ENCODE results near the gene GRPEL1.

GRPEL1 gene

GRCh38 chr4:7051144-7051495 is 16.7 kb downstream of the GRPEL1 start:
- no peak for DNase-seq (ENCODE audit: low spot score)
- Mint-ChIP-seq H3K4me1 (ENCODE audit: low read depth) (peaks cover 24% of the 10 kb centered on the region), H3K36me3 (ENCODE audit: low read depth) (peaks cover 14% of the 10 kb centered on the region), H3K27ac (no peak overlapping the region), H3K4me3 (no peak overlapping the region), H3K27me3 (ENCODE audit: low read depth) (no peaks in the 10 kb centered on the region), H3K9me3 (no peaks in the 10 kb centered on the region)

- Mint-ChIP-seq H3K4me3 (no peak overlapping the region), H3K36me3 (ENCODE audit: low read depth) (peaks cover 13% of the 10 kb centered on the region), H3K9me3 (no peaks in the 10 kb centered on the region), H3K27ac (no peak overlapping the region), H3K27me3 (ENCODE audit: low read depth) (no peaks in the 10 kb centered on the region), H3K4me1 (ENCODE audit: low read depth) (peaks cover 26% of the 10 kb centered on the region)
- no peak for DNase-seq (ENCODE audit: low spot score)
Measured at GRCh38 chr4:7050481-7051143, 17.3 kb downstream of the GRPEL1 start.

- Mint-ChIP-seq H3K4me1 (ENCODE audit: low read depth) (peaks cover 35% of the 10 kb centered on the region), H3K27ac (no peak overlapping the region), H3K27me3 (ENCODE audit: low read depth) (no peaks in the 10 kb centered on the region)
Measured at GRCh38 chr4:7049739-7050138, 18.1 kb downstream of the GRPEL1 start.

GRCh38 chr4:7049295-7049694 is 18.6 kb downstream of the GRPEL1 start:
- Mint-ChIP-seq H3K9me3 (no peaks in the 10 kb centered on the region), H3K36me3 (ENCODE audit: low read depth) (peaks cover 16% of the 10 kb centered on the region), H3K4me1 (ENCODE audit: low read depth) (peaks cover 37% of the 10 kb centered on the region), H3K27ac (no peak overlapping the region), H3K27me3 (ENCODE audit: low read depth) (no peaks in the 10 kb centered on the region), H3K4me3 (no peak overlapping the region)
- no peak for DNase-seq (ENCODE audit: low spot score)

More at GRCh38 chr4:7049739-7050138, 18.1 kb downstream of the GRPEL1 start:
- Mint-ChIP-seq H3K36me3 (ENCODE audit: low read depth) (peaks cover 18% of the 10 kb centered on the region), H3K9me3 (no peaks in the 10 kb centered on the region), H3K4me3 (no peak overlapping the region)
- DNase-seq (ENCODE audit: low spot score) = no peak

- Mint-ChIP-seq H3K27me3 (ENCODE audit: low read depth) (no peaks in the 10 kb centered on the region), H3K27ac (no peak overlapping the region), H3K36me3 (ENCODE audit: low read depth) (peaks cover 9% of the 10 kb centered on the region), H3K4me3 (no peak overlapping the region), H3K9me3 (no peaks in the 10 kb centered on the region), H3K4me1 (ENCODE audit: low read depth) (peaks cover 36% of the 10 kb centered on the region)
- no peak for DNase-seq (ENCODE audit: low spot score)
Measured at GRCh38 chr4:7048642-7049041, 19.2 kb downstream of the GRPEL1 start.

GRCh38 chr4:7046971-7047370 is 20.9 kb downstream of the GRPEL1 start:
- H3K9me3 Mint-ChIP-seq = no peaks in the 10 kb centered on the region
- H3K4me1 Mint-ChIP-seq (ENCODE audit: low read depth) = peaks cover 32% of the 10 kb centered on the region
- no peak overlapping the region for H3K4me3 Mint-ChIP-seq
- H3K27ac Mint-ChIP-seq = no peak overlapping the region
- DNase-seq (ENCODE audit: low spot score) = no peak
- peaks cover 6% of the 10 kb centered on the region for H3K27me3 Mint-ChIP-seq (ENCODE audit: low read depth)
- H3K36me3 Mint-ChIP-seq (ENCODE audit: low read depth) = peaks cover 9% of the 10 kb centered on the region

- Mint-ChIP-seq H3K36me3 (ENCODE audit: low read depth) (peaks cover 9% of the 10 kb centered on the region), H3K27me3 (ENCODE audit: low read depth) (peaks cover 9% of the 10 kb centered on the region), H3K9me3 (no peaks in the 10 kb centered on the region), H3K27ac (no peak overlapping the region), H3K4me3 (no peak overlapping the region), H3K4me1 (ENCODE audit: low read depth) (peaks cover 35% of the 10 kb centered on the region)
- no peak for DNase-seq (ENCODE audit: low spot score)
Measured at GRCh38 chr4:7045961-7046921, 21.6 kb downstream of the GRPEL1 start.

GRCh38 chr4:7045553-7045952 is 22.3 kb downstream of the GRPEL1 start:
- H3K27me3 Mint-ChIP-seq (ENCODE audit: low read depth) = peaks cover 9% of the 10 kb centered on the region
- no peak overlapping the region for H3K27ac Mint-ChIP-seq
- H3K4me1 Mint-ChIP-seq (ENCODE audit: low read depth) = peaks cover 35% of the 10 kb centered on the region
- H3K36me3 Mint-ChIP-seq (ENCODE audit: low read depth) = peaks cover 9% of the 10 kb centered on the region
- H3K9me3 Mint-ChIP-seq = no peaks in the 10 kb centered on the region
- peak overlapping the region; percentile 92 for H3K4me3 Mint-ChIP-seq
- no peak for DNase-seq (ENCODE audit: low spot score)

GRCh38 chr4:7044137-7044930 is 23.5 kb downstream of the GRPEL1 start:
- peak overlapping the region; percentile 92 for H3K4me3 Mint-ChIP-seq
- peaks cover 9% of the 10 kb centered on the region for H3K36me3 Mint-ChIP-seq (ENCODE audit: low read depth)
- H3K9me3 Mint-ChIP-seq = no peaks in the 10 kb centered on the region
- DNase-seq (ENCODE audit: low spot score) = no peak
- peaks cover 35% of the 10 kb centered on the region for H3K4me1 Mint-ChIP-seq (ENCODE audit: low read depth)
- H3K27ac Mint-ChIP-seq = peak overlapping the region; percentile 55
- peaks cover 9% of the 10 kb centered on the region for H3K27me3 Mint-ChIP-seq (ENCODE audit: low read depth)

GRCh38 chr4:7043284-7044136 is 24.4 kb downstream of the GRPEL1 start, which contains the start of gene TADA2B:
Gene TADA2B, plus strand, starts transcription at chr4:7043372. Its CDS starts 208 bp downstream, at chr4:7043580.
- no peaks in the 10 kb centered on the region for H3K9me3 Mint-ChIP-seq
- DNase-seq (ENCODE audit: low spot score) = peak; percentile 44
- peaks cover 9% of the 10 kb centered on the region for H3K27me3 Mint-ChIP-seq (ENCODE audit: low read depth)
- H3K36me3 Mint-ChIP-seq (ENCODE audit: low read depth) = peaks cover 5% of the 10 kb centered on the region
- H3K27ac Mint-ChIP-seq = peak within 1 kb of the TSS; percentile 85
- H3K4me1 Mint-ChIP-seq (ENCODE audit: low read depth) = peaks cover 31% of the 10 kb centered on the region
- peak within 1 kb of the TSS; percentile 94 for H3K4me3 Mint-ChIP-seq

GRCh38 chr4:7042503-7043283 is 25.2 kb downstream of the GRPEL1 start:
- H3K4me1 Mint-ChIP-seq (ENCODE audit: low read depth) = peaks cover 31% of the 10 kb centered on the region

GRCh38 chr4:7041801-7042502 is 25.9 kb downstream of the GRPEL1 start:
- Mint-ChIP-seq H3K27ac (no peak overlapping the region), H3K27me3 (ENCODE audit: low read depth) (peaks cover 10% of the 10 kb centered on the region), H3K36me3 (ENCODE audit: low read depth) (peaks cover 5% of the 10 kb centered on the region), H3K9me3 (no peaks in the 10 kb centered on the region), H3K4me1 (ENCODE audit: low read depth) (peaks cover 31% of the 10 kb centered on the region), H3K4me3 (peak overlapping the region; percentile 83)
- DNase-seq (ENCODE audit: low spot score) = no peak

More at GRCh38 chr4:7042503-7043283, 25.2 kb downstream of the GRPEL1 start:
- H3K4me3 Mint-ChIP-seq = peak overlapping the region; percentile 94
- H3K27ac Mint-ChIP-seq = peak overlapping the region; percentile 85
- no peaks in the 10 kb centered on the region for H3K9me3 Mint-ChIP-seq
- DNase-seq (ENCODE audit: low spot score) = peak; percentile 98
- H3K27me3 Mint-ChIP-seq (ENCODE audit: low read depth) = peaks cover 9% of the 10 kb centered on the region
- H3K36me3 Mint-ChIP-seq (ENCODE audit: low read depth) = peaks cover 5% of the 10 kb centered on the region

All from T-helper 2 cell treated with Interferon-gamma antibody and Interleukin-4, amounts not matched to agents 5 μg/mL and 100 μg/mL, for 36 hours (primary cell).